ENCODE measurements around the gene RPL6. TPM values are rescaled to one million over a fixed set of nuclear protein-coding genes. Genes with fewer than 3 reads are reported as not detected.

The RPL6 gene
- total and polyA plus RNA-seq, 2 experiments from 2014 or later: 1,413 to 1,715 TPM

DNA sequence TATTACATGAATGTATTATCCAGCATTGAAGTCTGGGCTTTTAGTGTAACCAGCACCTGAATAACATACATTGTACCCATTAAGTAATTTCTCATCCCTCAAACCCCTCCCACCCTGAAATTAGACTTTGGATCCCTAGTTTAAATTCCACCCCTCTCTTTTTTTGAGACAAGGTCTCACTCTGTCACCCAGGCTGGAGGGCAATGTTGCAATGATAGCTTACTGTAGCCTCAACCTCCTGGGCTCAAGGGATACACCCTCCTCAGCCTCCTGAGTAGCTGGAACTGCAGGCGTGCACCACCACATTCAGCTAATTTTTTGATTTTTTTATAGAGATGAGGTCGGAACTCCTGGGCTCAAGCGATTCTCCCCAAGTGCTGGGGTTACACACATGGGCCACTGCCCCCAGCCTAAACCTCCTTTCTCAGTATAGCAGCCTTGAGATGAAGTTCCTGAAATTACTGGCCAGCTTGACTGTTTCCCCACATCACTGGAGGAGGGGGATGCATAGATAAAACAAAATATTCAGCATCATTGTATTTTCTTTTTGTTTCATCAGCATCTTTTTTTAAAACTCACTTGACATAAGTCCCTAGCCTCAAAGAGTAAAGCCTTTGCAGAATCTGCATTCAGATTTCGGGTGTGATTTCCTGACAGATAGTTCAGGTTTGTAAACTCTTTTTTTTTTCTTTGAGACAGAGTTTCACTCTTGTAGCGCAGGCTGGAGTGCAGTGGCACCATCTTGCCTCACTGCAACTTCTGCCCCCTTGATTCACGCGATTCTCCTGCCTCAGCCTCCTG lies 16.4 kb upstream of the RPL6 start:
- H3F3A ChIP-seq (replicated peaks; ENCODE audit: low read depth): 0 out of 2 replicates have a peak, but pooled peaks cover under 1% of the 10 kb centered on the region
- peaks cover 6% of the 10 kb centered on the region; the same call in 1 of the 2 replicates for H3K4me1 ChIP-seq (ENCODE audit: insufficient read depth)
- H3K4me3 Mint-ChIP-seq: no peak overlapping the region
- H3K27ac ChIP-seq (ENCODE audit: low read depth): 0 out of 2 replicates have a peak overlapping the region, but pooled peaks have one; percentile 32
- peaks cover 64% of the 10 kb centered on the region for H4K20me1 ChIP-seq (replicated peaks; ENCODE audit: insufficient read depth)
- H3K79me2 ChIP-seq (replicated peaks; ENCODE audit: insufficient read depth): peaks cover 99% of the 10 kb centered on the region
- peaks cover 4% of the 10 kb centered on the region for H3K27me3 Mint-ChIP-seq (ENCODE audit: insufficient read depth, low read depth, poor library complexity)
- H3K4me3 ChIP-seq: no peak overlapping the region
- H3K36me3 Mint-ChIP-seq (ENCODE audit: low read depth): peaks cover 3% of the 10 kb centered on the region
- H3K27me3 ChIP-seq (ENCODE audit: insufficient read depth): no peaks in the 10 kb centered on the region
- H3K4me2 ChIP-seq: no peak overlapping the region
- ATAC-seq (no peak), DNase-seq (ENCODE audit: low spot score) (no peak)
- no peaks in the 10 kb centered on the region for H3K36me3 ChIP-seq (ENCODE audit: insufficient read depth)
- TF ChIP-seq NANOG (IDR thresholded peaks at IDR 0.05; ENCODE audit: borderline replicate concordance) (no peak), STAT1 (IDR thresholded peaks at IDR 0.05; ENCODE audit: unreplicated experiment) (no peak), POLR2AphosphoS5 (IDR thresholded peaks at IDR 0.05; ENCODE audit: low read depth) (no peak), ZNF114 (CRISPR knock-in tag; IDR thresholded peaks at IDR 0.05) (no peak), EZH2phosphoT487 (IDR thresholded peaks at IDR 0.05; ENCODE audit: unreplicated experiment) (no peak), CREB1 (CRISPR knock-in tag; IDR thresholded peaks at IDR 0.05; ENCODE audit: low read depth) (no peak), ZNF331 (CRISPR knock-in tag; IDR thresholded peaks at IDR 0.05; ENCODE audit: low read depth) (no peak)
- TF ChIP-seq, protein P1, sequence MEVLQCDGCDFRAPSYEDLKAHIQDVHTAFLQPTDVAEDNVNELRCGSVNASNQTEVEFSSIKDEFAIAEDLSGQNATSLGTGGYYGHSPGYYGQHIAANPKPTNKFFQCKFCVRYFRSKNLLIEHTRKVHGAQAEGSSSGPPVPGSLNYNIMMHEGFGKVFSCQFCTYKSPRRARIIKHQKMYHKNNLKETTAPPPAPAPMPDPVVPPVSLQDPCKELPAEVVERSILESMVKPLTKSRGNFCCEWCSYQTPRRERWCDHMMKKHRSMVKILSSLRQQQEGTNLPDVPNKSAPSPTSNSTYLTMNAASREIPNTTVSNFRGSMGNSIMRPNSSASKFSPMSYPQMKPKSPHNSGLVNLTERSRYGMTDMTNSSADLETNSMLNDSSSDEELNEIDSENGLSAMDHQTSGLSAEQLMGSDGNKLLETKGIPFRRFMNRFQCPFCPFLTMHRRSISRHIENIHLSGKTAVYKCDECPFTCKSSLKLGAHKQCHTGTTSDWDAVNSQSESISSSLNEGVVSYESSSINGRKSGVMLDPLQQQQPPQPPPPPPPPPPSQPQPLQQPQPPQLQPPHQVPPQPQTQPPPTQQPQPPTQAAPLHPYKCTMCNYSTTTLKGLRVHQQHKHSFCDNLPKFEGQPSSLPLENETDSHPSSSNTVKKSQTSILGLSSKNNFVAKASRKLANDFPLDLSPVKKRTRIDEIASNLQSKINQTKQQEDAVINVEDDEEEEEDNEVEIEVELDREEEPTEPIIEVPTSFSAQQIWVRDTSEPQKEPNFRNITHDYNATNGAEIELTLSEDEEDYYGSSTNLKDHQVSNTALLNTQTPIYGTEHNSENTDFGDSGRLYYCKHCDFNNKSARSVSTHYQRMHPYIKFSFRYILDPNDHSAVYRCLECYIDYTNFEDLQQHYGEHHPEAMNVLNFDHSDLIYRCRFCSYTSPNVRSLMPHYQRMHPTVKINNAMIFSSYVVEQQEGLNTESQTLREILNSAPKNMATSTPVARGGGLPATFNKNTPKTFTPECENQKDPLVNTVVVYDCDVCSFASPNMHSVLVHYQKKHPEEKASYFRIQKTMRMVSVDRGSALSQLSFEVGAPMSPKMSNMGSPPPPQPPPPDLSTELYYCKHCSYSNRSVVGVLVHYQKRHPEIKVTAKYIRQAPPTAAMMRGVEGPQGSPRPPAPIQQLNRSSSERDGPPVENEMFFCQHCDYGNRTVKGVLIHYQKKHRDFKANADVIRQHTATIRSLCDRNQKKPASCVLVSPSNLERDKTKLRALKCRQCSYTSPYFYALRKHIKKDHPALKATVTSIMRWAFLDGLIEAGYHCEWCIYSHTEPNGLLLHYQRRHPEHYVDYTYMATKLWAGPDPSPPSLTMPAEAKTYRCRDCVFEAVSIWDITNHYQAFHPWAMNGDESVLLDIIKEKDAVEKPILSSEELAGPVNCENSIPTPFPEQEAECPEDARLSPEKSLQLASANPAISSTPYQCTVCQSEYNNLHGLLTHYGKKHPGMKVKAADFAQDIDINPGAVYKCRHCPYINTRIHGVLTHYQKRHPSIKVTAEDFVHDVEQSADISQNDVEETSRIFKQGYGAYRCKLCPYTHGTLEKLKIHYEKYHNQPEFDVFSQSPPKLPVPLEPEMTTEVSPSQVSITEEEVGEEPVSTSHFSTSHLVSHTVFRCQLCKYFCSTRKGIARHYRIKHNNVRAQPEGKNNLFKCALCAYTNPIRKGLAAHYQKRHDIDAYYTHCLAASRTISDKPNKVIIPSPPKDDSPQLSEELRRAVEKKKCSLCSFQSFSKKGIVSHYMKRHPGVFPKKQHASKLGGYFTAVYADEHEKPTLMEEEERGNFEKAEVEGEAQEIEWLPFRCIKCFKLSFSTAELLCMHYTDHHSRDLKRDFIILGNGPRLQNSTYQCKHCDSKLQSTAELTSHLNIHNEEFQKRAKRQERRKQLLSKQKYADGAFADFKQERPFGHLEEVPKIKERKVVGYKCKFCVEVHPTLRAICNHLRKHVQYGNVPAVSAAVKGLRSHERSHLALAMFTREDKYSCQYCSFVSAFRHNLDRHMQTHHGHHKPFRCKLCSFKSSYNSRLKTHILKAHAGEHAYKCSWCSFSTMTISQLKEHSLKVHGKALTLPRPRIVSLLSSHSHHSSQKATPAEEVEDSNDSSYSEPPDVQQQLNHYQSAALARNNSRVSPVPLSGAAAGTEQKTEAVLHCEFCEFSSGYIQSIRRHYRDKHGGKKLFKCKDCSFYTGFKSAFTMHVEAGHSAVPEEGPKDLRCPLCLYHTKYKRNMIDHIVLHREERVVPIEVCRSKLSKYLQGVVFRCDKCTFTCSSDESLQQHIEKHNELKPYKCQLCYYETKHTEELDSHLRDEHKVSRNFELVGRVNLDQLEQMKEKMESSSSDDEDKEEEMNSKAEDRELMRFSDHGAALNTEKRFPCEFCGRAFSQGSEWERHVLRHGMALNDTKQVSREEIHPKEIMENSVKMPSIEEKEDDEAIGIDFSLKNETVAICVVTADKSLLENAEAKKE (CRISPR knock-in tag; IDR thresholded peaks at IDR 0.05): no peak
- TF ChIP-seq, protein P2, sequence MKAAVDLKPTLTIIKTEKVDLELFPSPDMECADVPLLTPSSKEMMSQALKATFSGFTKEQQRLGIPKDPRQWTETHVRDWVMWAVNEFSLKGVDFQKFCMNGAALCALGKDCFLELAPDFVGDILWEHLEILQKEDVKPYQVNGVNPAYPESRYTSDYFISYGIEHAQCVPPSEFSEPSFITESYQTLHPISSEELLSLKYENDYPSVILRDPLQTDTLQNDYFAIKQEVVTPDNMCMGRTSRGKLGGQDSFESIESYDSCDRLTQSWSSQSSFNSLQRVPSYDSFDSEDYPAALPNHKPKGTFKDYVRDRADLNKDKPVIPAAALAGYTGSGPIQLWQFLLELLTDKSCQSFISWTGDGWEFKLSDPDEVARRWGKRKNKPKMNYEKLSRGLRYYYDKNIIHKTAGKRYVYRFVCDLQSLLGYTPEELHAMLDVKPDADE (IDR thresholded peaks at IDR 0.05): no peak
- H3K4me1 Mint-ChIP-seq: peaks cover 1% of the 10 kb centered on the region; the same call in 1 of the 3 replicates
- no peak overlapping the region for H3K27ac Mint-ChIP-seq
- no peaks in the 10 kb centered on the region for H3K9me2 ChIP-seq (ENCODE audit: insufficient read depth)
- no peaks in the 10 kb centered on the region for H3K9me3 Mint-ChIP-seq
- H2AFZ ChIP-seq: no peak overlapping the region

All from GM23338 (cell line).